ENCODE data around the gene NCAM2.

DNA sequence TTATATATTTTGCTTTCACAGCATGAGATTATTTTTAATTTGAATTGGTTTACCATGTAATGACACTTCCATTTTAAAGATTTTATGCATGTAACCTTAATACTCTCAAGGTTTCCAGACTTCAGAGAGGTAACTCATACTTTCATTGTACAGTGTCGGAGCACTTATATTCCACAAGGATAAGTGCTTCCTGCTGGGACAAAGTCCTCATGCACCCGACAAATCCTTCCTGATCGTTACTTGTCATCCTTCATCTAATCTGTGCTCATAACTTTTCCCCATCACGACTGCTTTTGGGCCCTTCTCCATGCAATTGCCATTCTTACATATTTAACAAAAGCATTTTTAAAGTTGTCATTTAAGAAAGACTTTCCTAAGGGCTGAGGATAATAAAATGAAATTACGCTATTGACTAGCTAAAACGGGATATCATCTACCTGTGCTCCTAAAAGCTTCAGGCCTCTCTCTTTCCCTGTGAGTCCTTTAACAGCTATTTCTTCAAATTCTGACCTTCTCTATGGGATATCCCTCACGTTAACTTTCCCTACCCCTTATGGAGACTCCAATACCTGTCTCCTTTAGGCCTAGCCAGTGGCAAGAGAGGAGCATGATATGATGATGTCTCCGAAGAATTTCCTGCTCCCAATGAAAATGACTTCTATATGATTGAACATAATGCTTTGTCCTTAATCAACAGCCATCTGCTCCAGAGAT lies 59.3 kb downstream of the NCAM2 start:
- TF ChIP-seq, protein P1, sequence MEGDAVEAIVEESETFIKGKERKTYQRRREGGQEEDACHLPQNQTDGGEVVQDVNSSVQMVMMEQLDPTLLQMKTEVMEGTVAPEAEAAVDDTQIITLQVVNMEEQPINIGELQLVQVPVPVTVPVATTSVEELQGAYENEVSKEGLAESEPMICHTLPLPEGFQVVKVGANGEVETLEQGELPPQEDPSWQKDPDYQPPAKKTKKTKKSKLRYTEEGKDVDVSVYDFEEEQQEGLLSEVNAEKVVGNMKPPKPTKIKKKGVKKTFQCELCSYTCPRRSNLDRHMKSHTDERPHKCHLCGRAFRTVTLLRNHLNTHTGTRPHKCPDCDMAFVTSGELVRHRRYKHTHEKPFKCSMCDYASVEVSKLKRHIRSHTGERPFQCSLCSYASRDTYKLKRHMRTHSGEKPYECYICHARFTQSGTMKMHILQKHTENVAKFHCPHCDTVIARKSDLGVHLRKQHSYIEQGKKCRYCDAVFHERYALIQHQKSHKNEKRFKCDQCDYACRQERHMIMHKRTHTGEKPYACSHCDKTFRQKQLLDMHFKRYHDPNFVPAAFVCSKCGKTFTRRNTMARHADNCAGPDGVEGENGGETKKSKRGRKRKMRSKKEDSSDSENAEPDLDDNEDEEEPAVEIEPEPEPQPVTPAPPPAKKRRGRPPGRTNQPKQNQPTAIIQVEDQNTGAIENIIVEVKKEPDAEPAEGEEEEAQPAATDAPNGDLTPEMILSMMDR (IDR thresholded peaks at IDR 0.05), result no peak
- TF ChIP-seq EZH2 (IDR thresholded peaks at IDR 0.05), result no peak

Measured in neural progenitor cell (in vitro differentiated cells).